HG03097 (cell line): ENCODE results near the gene CSMD2.

Experiments
- ATAC-seq: cut with Tn5 transposase; IDR thresholded peaks from one replicate; pipeline ENCODE4 v1.9.1; 2021; ENCODE audit not compliant: unreplicated experiment, low FRiP score

Gene CSMD2

DNA sequence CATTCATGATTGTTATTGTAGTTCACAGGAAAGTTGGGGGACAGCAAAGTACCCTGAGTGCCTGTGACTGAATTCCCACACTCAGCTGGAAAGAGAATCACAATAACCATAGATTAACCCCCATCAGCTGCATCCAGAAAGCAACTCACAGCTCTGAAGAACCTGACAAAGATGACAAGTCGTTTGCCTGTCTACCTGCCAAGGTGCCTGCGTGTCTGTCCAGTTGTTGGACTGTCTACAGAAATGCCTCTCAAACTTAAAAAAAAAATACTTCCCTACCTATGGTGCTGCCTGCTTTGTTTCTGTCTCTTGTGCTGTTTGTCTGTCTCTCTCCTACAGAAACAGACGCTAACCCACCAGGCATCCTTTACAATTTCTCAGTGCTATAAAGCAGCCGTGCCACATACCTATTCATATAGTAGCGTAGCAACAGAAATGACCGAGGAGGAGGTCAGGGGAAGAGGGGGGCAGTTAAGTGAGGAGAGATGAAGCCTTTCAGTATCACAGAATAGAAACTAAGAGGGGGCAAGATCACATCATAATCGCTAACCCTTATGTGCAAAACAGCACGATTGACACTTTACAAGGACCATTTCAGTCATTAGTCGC lies 455.8 kb downstream of the CSMD2 start:
- no peak for ATAC-seq

DNA sequence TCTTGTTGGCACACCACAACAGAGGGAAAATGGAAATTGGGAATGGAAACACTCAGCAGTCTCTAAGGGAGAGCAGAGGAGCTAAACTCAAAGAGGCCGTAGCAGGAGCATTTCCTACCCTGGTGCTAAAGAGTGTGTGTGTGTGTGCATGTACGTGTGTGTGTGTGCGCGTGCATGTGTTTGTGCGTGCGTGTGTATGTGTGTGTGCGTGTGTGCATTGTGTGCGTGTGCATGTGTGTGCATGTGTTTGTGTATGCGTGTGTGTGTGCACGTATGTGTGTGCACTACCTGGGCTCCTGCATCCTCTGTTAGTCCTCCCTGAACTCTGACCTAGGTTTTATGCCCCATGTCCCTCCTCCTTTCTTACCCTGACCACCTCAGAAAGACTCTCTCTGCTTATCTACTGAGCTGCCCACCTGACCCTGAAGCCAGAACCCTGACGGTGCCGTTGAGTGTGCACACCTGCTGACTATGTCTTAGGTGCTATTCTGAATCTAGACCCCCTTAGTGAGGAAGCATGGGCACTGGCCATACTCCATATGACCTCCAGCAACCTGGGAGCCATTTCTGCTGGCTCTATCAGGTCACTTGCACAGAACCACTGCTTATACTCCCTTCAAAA lies 458.3 kb downstream of the CSMD2 start:
- no peak for ATAC-seq

DNA sequence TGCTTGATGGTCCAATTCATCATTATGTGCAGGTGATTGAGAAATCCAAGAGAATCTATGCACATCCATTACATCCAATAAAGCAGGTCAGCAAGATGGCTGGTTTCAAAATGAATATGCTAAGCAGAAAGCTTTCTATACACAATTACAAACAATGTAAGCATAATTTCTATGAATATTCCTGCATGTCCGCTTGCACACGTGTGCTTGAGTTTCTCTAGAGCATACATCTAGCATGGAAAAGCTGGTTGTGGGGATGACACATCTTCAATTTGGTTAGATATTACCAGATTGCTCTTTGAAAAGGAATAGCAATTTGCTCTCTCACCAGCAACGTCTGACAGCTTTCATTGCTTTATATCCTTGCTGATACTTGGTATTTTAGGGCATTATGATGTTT lies 461.6 kb downstream of the CSMD2 start:
- no peak for ATAC-seq

DNA sequence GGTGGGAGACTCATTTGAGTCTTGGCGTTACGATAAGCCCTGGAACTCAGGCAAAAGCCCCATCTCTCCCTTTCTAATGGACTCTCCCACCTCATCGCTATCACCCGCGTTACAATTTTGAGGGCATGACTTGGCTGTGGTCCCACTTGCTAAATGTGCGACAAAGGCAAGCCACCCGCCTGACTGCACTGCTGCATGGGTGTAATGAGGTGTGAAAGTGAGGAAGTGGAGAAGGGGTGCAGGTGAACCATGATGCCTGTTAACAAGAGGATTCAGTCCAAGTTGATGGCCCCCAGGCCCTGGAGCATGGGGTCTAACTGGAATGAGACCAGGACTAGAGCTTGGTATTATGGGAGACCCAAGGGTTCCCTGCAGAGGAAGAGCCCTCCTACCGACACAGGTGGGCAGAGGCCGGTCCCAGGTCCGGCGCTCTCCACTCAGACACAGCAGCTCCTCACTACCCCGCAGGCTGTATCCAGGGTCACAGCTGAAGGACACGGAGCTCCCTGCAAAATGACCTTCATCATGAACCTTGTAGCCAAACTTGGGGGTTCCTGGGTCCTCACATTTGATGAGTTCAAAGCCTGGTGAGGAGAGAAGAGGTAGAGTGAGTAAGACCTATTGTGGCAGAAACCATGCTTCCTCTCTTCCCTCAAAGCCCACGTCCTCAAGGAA lies 466.5 kb downstream of the CSMD2 start:
- no peak for ATAC-seq

DNA sequence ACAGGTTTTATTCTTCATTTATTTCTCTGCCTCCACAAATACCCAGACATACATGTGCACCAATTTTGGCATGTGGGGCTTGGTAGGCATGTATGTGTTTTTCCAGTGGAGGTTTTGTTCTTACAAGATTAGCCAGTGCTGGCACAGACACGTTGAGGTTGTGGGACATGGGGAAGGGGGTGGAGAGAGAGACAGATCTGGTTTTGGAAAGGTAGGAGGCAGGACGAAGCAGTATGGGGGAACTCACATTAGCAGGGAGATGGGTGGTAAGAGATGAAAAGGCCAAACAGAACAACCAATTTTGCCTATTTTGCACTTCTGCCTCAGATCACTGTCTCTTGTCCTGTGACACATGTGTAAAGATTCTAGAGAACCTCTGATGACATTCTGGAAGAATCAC lies 467.2 kb downstream of the CSMD2 start:
- no peak for ATAC-seq

DNA sequence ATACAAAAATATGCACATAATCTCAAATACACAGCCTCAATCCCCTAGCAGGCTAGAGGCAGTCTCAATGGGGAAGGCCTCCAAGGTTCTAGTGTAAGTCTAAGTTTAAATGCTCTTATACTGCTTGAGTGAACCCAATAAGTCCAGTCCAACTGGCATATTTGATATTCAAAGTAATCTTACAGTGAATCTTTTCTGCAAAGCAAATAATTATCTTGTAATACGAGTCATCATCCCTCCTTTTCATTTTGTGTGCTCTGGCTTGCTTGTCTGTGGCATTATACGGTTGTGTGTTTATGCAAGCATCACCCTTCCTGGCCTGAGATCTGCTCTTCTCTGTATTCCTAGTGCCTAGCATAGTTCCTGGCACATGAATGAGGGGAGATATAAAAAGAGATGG lies 468.1 kb downstream of the CSMD2 start:
- ATAC-seq: no peak

DNA sequence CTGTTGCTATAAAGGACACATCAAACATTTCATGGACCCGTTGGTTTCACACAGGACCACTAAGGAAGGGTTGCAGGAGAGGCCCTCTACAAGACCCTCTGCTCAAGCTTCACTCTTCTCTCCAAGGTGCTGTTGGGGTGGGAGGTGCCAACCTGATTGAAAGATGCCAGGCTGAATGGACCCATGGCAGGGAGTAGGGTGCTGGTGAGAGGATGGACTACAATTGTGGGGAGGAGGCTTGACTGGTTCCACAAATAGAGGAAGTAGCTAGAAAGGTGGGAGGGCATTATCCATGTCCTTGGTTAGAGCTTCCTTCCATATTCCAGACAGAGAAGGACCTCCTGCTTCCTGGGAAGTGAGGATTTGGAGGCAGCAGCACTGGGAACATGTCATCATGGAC lies 468.7 kb downstream of the CSMD2 start:
- no peak for ATAC-seq

DNA sequence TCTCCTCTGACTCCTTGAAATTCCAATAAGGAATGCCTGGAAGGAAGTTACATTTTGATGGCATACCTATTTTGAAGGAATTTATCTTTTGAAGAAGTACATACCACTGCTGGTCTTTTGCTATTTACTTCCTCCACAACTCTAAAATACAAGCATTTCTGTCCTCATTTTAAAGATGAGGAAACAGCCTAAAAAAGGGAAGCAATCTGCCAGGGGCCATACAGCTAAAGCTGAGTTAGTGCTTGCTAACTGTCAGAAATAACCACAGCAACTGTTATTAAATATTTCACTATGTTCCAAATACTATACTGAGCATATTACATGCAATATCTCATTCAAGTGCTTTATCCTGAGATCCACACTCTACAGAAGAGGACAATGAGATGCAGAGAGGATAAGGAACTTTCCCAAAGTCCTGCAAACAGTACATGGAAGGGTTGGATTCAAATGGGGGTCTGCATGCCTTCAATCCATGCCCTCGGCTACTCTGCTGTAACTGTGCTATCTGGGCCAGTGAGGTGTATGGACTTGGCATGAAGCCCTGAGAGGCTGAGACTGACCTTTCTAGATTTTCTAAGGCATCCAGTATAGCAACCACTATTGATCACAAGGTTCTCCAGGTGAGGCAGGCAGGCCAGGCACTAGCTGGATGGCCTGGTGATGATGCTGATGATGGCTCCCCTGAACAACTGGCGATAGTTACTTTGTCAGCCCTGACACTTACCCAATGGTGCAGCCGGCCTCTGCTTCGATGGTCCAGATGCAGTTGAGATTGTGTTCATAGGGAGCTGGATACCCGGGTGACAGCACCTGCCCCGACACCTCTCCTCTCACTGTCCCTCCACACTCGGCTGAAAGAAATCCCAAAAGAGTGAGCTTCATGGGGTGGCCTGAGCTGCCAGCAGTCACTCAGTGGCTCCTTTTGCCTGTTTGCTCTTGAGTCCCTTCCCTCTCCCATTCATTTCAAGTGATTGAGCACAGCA lies 472.5 kb downstream of the CSMD2 start:
- ATAC-seq: no peak

DNA sequence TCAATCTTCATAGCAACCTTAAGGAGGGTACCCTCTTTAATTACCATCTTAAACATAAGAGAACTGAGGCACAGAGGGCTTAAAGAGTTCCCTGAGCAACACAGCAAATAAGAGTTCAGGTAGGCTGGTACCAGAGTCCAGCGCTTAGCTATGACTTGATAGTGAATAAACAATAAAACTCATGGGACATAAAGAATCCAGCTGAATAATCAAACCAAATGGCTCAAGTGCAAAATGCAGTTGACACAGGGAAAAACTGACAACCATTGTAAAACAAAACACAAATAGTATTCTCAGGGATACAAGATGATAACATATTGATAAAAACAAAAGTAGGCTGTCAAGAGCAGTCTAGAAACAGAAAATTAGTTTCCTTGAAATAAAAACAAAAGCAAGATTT lies 478.0 kb downstream of the CSMD2 start:
- ATAC-seq: no peak

DNA sequence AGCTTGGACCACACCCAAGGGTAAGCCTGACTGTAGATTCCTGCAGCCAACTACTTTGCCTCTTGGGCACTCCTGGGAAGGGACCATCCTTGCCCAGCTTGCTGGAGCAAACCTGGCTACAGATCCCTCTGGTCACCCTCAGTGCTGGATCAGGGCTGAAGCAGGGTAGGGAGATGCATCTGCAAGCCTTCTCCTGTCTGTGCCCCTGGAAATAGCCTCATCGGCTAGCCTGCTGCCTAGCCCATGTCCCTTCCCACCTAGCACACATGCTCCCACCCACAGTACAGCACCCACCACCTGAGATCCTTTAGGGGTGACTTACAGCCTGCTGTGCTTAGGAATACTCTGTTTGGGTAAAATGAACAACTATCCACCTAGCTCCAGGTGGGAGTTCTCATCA lies 478.5 kb downstream of the CSMD2 start:
- ATAC-seq: no peak

- ATAC-seq: no peak
Measured at GRCh38 chr1:33685256-33685655, 479.8 kb downstream of the CSMD2 start.

GRCh38 chr1:33684396-33685179 lies 480.4 kb downstream of the CSMD2 start:
- ATAC-seq: no peak

GRCh38 chr1:33683913-33684312 lies 481.1 kb downstream of the CSMD2 start:
- no peak for ATAC-seq

- no peak for ATAC-seq
Measured at GRCh38 chr1:33682371-33682770, 482.7 kb downstream of the CSMD2 start.

DNA sequence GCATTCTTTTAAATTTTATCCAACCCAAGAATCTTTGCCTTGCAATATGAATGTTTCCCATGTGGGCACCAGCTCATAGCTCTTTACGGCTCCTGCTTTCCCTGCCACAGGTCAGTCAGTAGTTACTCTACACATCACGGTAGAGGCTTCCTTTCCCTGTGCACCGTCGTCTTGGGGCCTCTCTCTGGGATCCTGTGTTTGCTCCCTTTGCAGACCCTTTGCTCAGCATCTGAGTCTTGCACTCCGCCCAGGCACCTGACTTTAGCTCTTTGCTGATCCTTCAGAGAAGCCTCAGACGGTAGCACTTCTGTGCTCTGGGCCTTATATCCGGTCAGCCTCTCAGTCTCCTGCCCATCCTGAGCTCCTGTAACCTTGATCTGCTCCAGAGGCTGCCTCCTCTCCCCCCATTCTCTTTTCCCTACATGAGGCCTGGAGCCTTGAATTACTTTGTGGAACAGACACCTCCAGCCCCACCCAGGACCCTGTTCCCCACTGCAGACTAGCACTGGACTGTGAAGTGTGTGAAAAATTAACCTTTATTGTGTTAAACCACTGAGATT lies 484.7 kb downstream of the CSMD2 start:
- ATAC-seq: no peak

DNA sequence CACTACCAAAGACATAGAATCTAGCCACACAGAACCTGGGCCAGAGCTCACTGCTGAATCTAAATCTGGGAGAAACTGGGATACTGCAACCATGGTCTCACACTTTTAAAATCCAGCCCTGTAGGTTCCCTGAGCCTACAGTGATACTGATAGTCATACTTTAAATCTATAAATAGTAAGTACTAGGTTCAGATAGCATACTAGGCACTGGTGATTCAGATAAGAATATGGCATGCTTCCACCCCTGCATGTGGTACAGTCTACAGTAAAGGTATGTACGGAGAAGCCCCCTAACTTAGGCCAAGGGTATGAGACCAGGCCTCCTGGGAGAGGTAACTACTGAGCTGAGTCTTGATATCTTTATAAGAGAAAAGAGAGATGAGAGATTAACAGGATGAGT lies 494.5 kb downstream of the CSMD2 start:
- ATAC-seq: no peak

- no peak for ATAC-seq
Measured at GRCh38 chr1:33668695-33669094, 496.3 kb downstream of the CSMD2 start.

GRCh38 chr1:33667386-33668282 lies 497.4 kb downstream of the CSMD2 start:
- ATAC-seq: no peak

DNA sequence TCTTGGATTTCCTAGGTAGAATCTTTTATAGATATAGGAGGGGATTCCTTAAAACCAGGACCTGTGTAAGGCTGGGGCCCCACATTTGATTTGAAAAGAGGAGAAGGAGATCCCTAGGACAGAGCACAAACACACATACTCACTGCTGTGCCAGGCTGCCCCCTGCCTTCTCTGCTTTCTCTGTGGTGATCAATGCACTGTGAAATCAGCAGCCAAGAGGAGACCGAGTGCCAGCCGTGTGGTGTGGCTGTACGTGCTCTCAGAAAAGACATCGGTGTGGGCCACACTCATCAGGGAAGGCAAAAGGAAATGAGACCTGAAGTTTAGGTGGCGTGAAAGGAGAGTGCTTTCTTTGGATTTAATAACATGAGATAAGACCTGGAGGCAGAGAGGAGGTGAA lies 498.4 kb downstream of the CSMD2 start:
- ATAC-seq: no peak
